NCI-H1105 (cell line): Measurements from ENCODE around the gene PHRF1.
"Not testable (repeated sequence)": the region's sequence is repeated elsewhere in the genome, so short reads cannot be mapped to it uniquely, and the experiment has no call there.

Experiments used
- DNase-seq: peaks from one replicate; lab custom pipeline; 2025; lab: John Stamatoyannopoulos, UW

PHRF1 gene

DNA sequence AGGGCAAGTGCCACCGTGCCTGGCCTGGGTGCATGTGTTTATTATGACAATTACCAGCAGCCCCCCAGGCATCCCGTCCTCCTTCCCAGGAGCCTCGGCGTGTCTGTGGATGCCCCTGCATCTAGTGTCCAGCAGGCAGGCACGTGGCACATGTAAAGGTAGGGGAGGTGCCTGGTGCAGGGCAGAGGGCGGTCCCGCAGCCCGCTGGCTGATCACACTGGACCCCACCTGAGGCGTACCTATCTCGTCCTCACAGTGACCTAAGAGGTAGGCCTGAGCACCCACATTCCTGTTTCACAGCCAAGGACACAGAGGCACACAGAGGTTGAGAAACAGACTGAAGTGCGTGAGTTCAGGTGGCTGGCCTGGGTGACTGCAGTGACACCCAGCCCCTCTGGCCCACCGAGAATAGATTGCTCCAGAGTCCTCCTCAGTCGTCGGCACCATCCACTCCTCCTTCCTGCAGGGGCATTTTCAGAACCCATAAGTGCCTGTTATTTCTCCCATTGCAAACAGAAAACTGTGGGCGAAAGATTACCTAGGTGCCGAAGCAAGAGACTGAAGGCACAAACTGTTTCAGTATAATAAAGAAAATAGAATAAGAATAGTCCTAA is 3.0 kb upstream of the PHRF1 start:
- DNase-seq = no peak

DNA sequence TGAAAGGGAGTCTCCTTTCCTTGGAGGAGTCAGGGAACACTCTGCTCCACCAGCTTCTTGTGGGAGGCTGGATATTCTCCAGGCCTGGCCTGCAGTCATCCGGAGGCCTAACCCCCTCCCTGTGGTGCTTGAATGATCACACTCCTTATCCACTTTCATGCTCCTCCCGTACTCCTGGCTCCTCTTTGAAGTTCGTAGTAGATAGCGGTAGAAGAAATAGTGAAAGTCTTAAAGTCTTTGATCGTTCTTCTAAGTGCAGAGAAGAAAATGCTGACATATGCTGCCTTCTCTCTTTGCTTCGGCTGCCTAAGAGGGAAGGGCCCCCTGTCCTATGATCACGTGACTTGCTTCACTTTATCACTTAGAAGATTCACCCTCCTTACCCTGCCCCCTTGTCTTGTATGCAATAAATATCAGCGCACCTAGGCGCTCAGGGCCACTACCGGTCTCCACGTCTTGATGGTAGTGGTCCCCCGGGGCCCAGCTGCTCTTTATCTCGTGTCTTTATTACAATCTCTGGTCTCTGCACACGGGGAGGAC is 2.2 kb upstream of the PHRF1 start:
- DNase-seq = not testable (repeated sequence)

DNA sequence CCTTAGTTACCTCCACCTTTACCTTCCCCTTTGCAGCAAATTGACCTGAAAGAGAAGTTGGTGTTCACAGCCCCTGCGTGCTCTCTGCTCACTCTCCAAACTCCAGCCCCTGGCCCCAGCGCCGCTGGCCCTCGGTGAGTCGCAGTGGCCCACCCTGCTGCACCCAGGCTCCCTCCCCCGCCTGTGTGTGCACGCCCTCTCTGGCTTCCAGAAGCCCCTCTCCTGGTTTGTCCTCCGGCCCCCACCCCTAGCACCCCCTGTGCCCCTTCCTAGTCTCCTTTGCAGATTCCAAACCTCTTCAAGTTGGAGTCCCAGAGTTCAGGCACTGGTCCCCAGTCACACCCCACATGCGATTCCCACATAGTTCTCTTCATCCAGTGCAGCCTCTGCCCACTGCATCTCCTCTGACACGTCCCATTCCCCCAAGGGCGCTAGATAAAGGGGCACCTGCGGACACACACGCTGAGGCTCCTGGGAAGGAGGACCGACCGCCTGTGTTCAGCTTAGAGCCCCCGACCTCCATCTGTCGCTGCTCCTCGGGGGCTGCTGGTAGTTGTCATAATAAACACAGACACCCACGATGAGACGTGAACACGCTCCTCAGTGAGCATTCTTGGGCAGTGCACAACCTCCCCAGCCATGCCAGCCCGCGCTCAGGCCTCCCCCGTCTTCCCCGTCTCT is 1.5 kb upstream of the PHRF1 start:
- no peak for DNase-seq

DNA sequence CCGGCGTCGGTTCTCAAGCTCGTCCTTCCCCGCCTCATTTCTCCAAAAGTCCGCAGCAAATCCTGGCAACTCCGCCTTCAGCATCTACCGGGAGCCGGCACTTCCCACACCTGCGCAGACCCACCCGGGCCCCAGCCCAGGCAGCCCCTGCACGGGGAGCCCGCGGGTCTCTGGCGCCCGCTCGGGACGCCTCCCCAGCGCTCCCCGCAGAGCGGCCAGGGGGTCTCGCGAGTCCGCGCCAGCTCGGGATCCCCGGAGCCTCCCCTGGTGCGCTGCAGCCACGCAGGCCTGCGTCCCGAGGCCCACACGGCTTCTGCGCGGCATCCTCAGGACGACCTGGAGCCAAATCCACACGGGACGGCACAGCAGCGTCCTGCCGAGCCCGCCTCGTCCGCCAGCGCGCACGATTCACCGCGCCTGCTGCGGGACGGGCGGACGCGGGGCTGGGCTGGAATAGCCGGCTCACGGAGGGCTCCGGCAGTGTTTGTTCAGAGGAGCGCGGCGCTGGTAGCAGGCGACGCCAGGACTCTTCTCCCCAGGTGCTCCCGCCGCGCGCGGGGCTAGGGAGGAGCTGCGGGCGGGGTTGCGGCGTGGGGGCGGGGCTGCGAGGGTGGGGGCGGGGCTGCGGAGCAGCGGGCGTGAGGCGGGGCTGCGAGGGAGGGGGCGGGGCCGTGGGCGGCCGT is 816 bp upstream of the PHRF1 start:
- peak; percentile 88 for DNase-seq

DNA sequence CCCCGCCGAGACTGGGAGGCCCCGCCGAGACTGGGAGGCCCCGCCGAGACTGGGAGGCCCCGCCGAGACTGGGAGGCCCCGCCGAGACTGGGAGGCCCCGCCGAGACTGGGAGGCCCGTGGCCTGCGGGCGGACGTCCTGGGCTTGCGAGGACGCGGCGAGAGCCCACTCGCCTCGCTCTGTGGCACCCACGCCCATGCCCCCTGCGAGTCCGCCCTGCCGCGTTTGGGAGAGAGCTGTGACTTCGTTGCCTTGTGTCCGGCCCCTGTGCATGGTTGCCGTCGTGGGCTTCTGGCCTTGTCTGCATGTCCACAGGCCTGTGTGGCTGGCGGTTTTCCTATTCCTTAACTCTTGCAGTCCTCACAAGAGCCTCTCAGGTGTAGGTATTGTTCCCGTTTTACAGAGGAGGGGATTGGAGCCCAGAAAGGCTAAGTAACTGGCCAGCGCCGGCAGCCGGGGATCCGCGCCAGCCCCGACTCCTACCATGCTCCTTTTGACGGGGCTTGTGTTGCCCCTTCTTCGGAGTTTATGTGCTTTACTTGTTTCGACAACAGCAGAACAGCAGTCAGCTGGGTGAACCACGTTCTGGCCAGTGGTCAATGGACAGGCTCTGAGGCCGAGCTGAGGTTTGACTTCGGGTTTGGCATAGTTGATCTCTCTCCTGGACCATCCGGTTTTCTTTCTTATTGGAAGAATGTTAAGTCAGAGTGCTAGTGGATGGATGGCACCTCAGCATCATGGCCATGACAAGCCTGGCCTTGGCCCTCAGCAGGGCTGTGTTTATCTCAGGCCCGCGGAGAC is 741 bp downstream of the PHRF1 start:
- DNase-seq = no peak

DNA sequence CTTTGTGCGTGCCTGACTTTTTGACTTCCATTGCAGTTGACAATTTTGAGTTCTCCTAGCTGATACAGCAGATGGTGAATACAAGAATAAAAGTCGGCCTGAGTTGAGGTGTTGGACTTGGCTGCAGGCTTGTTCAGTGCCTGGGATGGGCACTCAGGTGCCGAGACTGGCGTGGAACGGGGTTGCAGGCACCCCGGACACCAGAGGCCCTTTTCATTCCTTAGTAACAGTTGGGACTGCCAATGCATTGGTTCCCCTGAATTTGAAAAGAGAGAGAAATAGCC is 1.3 kb downstream of the PHRF1 start:
- no peak for DNase-seq

DNA sequence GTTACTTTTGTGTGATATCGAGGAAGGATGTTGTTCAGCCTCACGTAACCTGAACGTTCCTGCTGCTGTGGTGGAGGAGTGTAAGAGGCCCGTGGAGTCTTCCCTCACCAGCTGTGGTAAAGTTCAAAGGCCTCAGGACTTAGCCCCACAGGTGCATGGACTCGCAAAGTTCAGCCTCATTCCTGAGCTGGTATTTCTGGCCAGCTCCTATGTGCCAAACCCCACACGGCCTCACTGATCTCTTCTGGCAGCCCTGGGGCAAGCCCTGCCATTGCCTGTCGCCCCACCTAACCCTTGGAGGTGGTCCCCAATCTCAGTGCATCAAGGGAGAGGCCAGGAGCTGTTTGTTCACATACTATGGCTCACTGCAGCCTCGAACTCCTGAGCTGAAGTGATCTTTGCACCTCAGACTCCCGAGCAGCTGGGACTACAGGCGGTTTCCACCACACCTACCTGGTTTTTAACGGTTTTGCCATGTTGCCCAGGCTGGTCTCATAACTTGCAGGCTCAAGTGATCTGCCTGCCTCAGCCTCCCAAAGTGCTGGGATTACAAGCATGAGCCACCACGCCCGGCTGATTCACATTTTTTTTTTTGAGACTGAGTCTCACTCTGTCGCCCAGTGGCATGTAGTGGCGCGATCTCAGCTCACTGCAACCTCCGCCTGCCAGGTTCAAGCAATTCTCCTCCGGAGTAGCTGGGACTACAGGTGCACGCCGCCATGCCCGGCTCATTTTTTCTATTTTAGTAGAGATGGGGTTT is 2.2 kb downstream of the PHRF1 start:
- DNase-seq = no peak

DNA sequence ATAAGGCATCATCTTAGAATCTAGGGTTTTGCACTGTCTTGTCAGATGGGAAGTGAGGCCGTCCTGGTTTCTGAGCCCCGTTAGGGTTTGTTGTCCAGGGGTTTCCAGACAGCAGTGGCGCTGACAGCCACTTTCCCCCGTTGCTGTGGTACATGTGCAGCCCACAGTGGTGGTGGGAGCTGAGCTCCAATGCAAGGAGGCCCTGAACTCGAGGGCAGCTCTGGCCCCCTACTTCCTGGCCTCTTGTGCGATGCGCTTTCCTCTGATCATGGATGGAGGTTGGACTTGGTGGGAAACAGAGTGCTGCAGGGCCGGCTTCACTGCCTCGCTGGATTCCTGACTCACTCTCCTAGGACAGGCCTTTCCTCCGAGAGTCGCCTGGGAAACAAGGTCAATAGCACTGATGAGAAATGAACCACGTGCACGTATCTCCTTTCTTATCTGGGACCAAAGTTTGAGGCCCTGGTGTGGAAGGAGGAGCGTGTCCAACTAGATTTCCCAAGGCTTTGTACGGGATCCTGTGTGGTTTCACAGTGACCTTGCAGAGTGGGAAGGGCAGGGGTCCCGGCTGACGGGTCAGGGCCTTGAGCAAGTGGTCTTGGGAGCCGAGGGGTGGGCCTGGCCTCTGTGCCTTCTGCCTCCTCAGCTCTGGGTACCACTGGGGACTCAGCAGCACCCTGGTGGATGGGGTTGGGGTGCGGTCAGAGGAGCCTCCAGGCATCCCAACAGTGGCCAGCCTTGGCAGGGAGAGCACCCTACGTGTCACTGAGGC is 3.7 kb downstream of the PHRF1 start:
- no peak for DNase-seq

DNA sequence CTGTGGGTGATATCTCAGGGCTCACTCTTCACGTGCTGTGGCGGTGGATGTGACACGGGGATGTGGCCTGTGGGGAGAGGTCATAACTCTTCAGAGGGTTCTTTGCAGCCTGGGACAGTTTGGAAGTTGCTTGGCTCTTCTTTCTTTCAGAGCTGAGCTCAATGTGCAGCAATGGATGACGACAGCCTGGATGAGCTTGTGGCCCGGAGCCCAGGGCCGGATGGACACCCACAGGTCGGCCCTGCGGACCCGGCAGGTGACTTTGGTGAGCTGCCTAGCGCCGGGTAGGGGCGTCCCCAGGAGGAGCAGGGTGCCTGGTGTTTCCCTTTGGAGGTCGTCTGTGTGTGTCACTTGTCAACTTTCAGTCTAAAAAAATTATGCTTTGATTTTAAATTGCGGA is 5.1 kb downstream of the PHRF1 start:
- no peak for DNase-seq

DNA sequence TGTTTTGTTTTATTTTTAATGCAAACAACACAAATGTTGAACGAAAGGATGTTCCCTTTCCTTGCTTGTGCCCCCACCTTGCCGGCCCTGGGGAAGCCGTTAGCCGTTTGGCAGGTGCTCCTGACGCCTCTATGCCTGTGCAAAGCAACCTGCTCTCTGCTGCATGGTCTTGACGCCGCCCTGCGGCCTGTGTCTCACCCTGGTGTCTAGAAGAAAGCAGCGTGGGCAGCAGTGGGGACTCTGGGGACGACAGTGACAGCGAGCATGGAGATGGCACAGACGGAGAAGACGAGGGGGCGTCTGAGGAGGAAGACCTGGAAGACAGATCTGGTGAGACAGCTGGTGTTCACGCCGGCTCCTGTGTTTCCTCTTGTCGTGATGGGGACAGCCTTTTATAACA is 5.5 kb downstream of the PHRF1 start:
- DNase-seq = no peak

DNA sequence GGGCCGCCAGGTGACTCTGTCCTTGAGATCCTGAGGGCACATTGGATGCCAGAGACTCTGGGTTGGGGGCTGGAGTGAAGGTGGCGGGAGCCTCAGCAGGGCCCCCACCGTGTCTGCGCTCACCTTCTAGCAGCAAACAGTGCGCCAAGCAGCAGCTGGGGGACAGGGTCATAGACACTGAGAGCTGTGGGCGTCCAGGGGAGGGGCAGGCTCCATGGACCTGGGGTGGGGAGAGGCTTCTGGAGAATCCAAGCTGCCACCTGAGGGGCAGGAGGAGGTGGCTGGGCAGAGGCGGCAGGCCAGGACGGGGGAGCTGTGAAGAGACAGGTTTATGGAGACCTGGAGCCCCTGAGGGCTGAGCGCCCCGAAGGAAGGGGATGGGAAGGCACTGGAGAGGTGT is 8.0 kb downstream of the PHRF1 start:
- no peak for DNase-seq

DNA sequence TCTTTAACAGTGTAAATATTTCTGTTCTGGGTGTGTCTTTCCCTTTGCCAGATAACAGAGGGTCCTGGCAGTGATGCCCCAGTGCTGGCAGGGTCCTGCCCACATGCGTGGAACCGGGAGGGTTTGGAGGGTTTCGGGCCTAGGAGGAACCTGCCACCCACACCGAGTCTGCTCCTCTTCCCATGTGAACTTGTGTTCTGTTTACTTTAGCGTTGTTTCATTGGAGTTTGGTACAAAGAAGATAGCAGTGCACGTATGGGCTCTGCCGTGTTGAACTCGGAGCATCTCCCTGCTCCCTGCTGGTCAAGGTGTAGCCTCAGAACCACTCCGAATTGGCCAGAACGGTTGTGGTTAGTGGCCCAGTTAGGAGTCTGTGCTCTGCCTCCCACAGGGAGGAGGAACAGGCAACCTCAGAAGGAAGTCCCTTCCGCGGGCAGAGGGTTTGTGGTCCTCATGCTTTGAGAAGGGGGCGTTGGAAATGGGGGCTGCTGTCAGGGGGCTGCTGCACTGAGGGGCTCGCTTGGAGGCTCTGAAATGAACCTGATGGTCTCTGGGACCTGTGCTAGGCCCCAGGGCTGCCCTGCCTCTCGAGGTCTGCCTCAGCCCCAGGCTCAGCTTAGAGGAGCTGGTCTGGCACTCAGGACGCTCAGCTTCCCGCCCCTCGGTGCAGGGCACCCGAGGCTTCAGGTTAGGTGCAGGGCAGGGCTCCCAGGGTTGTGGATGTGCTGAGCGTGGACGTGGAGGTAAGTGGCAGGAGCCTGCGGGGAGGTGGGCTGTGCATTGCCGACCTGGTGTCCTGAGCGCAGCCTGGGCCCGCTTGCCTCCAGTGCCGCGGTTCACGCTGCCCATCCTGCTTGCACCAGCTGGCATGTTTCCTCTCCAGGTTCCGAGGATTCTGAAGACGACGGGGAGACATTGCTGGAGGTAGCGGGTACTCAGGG is 10.4 kb downstream of the PHRF1 start:
- no peak for DNase-seq

DNA sequence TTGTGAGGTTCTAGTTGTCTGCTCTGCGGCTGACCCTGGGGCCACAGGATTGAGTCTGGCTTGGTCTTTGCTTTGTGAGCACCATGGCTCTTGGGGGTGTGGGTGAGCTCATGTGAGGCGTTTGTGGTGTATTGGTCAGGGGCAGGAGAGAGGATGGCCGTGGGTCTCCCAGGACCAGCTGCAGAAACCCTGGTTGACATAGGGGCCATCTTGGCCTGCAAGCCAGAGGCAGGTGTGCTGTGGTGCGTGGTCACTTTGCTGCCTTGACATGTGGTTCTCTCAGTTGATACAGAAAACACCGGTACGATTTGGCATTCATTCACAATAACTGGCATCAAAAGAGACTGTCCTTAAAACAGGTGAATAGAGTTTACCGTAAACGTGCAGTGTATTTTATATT is 11.3 kb downstream of the PHRF1 start:
- DNase-seq = no peak

DNA sequence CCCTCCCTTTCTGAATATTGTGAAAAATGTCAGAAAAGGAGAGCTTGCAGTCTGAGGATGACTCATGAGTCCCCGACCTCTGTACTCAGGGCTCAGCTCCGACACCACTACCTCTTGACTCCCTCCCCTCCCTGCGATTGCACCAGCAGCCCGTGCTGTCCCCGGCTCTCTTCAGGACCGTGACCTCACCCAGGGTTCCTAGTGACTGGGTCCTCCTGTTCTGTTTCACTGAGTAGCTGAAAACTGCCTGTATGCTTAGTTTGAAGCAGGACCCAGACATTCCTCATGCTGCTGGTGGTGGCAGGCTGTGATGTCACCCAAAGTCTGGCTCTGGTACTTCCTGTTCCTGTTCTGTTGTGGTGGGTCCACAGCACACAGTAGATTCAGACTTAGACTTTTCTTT is 11.7 kb downstream of the PHRF1 start:
- no peak for DNase-seq

DNA sequence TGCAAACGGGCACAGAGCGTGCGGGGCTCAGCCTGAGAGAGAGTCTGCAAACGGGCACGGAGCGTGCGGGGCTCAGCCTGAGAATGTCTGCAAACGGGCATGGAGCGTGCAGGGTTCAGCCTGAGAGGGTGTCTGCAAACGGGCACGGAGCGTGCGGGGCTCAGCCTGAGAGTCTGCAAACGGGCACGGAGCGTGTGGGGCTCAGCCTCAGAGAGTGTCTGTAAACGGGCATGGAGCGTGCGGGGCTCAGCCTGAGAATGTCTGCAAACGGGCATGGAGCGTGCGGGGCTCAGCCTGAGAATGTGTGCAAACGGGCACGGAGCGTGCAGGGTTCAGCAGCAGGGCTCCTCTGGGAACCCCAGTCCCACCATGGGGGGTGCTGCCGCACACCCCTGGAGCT is 13.5 kb downstream of the PHRF1 start:
- no peak for DNase-seq

DNA sequence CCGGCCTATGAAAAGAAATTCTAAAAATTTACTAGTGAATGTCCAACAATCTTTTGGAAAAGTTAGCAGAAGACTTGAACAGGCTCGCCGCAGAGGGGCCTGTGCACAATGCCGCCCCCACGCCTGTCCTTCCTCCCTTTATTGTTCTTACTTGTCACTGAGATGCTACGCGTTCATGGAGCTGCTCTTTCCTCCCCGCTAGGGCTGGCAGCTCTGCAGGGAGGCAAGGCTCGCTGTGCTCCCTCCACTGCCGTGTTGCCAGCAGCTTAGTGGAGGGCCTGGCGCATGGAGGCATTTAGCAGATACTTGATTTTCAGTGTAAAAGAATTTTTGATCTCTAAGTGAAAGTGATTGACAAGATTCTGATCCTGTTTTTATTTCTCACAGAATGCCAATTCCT is 14.7 kb downstream of the PHRF1 start:
- no peak for DNase-seq

DNA sequence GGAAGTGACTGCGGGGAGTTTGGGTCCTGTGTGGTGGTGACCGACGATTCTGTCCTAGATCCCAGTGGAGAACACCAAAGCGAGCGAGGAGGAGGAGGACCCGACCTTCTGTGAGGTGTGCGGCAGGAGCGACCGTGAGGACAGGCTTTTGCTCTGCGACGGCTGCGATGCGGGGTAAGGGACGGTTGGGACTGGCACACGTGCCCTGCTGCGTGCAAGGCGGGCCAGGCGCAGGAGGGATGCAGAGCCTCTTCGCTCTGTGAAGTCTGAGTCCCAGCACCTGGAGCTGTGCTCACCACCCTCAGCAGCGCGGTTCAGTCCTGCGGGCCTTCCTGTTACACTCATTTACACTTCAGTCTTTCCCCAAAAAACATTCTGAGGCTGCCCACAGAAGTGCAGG is 16.2 kb downstream of the PHRF1 start:
- no peak for DNase-seq

DNA sequence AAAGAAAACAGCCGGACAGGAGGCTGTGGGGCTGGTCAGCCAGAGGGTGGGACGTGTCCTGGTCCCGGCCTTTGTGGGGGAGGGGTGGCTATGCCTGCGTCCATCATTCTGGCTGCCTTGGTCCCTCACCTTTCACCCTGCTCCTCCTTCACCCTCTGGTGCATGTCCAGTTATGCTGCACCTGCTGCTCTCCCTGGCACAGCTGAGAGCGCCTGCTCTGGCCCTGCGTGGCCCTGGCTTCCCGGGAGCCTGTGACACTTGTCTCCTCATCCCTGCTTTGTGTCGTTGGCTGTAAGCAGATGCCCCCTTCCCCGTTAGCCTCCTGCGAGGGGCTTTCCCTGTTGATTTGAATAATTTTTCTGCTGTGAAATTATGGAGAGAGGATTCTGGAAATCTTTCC is 16.6 kb downstream of the PHRF1 start:
- DNase-seq = no peak

DNA sequence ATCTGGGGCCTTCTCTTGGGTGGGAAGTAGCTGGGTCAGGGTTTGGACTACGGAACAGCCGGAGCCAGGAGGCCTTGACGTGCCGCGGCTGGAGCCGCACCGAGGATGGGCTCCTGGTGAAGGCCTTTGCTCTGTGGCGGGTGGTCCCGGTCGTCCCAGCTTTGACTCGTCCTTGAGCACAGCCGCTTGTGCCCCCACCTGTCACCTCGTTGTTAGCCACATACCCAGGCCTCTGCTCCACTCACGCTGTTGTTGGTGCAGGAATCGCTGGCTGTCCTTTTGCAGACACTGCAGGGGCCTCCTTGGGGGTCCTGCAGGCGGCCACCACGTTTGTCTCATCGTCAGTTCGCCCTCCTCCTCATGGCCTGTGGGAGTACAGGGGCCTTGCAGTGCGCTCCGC is 17.1 kb downstream of the PHRF1 start:
- no peak for DNase-seq

DNA sequence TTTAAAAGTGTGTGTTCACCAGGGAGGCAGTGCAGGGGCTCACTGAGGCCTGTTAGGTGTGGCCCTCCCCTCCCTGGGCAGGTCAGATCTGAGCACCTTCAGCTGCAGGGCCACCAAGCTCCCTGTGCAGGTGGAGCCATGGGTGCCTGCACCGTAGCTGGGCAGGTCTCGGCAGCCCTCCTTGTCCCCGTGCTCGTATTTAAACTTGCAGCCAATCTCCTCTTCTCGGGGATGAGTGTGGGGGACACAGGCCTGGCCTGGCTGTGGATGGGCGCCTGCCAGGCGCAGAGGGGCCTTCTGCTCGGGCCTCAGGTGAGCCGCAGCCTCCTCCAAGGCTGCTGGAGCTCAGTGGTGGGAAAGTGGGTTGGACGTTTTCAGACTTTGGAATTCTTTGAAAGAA is 19.1 kb downstream of the PHRF1 start:
- no peak for DNase-seq
